ENCODE data around the gene ADAT2.
A peak's percentile ranks its signal among the peaks of the same experiment; 100 is the strongest.

ADAT2 gene

DNA sequence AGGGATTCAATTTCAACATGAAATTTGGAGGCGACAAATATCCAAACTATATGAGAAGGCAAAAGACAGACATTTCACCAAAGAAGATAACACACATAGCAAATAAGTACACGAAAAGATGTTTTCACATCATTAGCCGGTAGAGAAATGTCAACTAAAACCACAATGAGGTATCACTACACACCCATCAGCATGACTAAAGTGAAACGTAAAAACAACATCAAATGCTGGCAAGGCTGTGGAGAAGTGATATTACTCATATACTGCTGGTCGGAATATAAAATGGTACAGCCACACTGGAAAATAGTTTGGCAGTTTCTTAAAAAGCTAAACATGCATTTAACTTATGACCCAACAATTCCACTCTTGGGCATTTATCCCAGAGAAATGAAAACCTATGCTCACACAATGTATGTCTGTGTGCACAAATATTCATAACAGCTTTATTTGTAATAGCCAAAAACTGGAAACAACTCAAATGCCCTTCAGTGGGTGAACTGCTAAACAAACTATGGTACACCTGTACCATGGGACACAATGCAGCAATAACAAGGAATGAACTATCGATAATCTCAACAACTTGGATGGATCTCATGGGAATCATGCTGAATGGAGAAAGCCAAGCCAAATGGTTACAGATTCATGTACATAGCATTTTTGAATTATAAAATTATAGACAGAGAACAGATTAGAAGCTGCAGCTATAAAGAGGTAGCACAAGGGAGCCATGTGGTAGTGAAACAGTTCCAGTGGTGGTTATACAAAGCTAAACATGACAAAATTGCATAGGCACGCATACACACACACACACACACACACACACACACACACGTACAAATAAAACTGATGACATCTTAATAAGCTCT is 8.6 kb downstream of the ADAT2 start:
- DNase-seq (ENCODE audit: low read depth), result no peak

DNA sequence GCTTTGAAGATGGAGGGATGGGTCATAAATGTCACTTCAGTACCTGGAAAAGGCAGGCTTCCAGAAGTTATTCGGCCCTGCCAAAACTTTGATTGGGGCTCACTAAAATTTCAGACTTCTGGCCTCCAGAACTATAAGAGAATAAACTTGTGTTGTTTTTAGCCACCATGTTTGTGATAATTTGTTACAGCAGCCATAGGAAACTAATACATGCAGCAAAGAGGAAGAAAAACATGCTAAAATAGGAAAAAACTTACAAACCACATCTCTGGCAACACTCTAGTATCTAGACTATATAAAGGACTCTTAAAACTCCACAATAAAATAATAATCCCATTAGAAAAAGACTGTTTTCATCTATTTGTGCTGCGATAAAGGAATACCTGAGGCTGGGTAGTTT is 9.5 kb downstream of the ADAT2 start:
- DNase-seq (ENCODE audit: low read depth), result no peak

DNA sequence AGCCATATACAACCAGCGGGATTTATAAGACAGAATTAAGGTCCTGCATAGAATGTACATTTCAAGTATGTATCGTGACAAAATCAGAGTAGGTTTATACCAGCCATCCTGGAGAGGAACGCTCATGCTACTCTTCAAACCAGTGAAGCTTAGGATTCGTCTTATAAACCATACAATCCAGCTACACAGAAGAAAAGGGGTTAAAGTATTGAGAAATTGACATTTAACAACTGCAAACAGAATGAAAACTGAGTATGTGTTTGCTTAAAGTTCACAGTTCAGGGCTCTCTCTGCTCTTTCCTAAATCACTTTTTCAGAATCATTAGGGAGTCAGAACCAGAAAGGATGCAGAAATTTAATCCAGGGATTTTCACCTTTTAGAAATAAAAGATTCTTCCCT is 17.9 kb downstream of the ADAT2 start:
- no peak for DNase-seq (ENCODE audit: low read depth)

DNA sequence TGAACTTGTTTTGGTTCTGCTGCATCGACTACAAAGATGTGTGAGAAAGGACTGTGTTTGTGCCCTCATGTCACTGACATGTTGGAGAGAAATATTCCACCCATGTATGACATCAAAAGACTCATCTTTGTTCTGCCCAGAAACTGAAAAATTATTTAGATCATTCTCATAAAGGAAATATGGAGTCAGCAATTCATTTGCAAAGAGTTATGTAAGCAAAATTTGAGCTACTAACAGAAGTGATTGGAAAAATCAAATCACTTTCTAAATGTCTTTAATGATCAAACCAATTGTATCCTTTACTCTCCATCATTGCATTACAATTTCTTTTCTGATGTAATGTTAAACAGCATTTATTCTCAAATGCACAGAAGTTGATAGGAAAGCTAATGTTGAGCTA is 19.3 kb downstream of the ADAT2 start:
- DNase-seq (ENCODE audit: low read depth), result no peak

DNA sequence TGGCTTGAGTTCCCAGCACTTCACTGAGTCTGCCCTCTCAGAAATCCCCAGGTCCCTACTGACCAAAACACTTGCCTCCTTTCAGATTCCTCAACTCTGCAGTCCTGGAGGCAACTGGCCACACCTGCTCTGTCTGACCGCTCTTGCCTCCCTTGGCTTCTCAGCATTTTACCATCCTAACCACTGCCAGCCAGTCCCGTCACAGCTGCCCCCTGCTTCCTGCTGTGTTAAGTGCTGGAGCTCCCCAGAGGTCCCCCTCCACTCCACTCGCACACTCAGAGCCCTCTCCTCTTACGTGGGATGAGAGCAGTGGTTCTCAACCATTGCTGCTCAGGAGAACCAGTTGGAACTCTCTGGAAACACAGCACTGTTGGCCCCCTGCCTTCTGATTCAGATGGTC is 20.5 kb downstream of the ADAT2 start:
- no peak for DNase-seq (ENCODE audit: low read depth)

DNA sequence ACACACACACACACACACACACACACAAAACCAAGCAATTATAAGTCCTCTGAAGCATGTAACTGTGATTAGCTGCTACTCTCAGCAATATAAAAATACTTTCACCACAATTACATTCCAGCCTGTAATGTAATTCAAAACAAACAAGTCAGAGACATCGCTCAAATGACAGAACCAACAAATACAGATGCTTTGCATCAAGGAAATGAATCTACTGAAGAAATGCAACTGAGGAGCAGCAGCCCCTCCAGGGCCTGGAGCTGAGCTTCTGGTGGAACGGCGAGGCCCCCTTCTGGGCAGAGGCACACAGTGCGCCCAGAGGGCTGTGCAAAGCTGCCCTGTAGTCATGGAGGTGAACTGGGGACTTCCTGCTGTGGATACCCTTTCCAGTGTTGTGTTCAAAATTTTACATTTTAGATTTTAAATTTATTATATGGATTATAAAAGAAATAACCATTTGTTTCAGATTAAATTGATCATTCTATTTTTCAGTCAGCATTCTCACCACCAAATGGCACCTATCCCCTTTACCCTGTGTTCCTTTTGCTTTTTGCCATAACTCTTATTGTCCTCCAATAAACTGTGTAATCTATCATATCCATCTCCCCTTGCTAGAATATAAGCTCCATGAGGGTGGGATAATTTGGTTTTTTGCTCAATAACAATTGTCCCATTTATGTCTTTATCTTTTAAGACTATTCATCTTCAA is 23.2 kb downstream of the ADAT2 start:
- DNase-seq (ENCODE audit: low read depth), result no peak

DNA sequence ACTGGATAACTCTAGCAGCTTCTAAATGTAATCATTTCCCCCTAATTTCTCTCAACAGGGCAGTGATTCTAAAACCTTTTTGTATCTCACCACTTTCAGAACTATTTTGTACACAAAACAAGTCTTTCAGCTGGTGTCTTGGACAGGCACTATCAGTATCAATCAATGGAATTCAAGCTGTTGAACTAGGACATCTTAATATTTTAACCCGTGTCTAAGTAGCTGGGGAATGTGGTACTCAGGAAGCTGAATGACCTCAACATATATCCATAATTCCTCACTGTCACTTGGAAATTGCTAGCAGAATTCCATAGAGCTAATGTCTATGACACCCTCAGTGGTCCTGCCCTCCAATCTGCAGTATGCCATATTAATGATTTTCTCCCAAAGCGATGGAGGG is 24.5 kb downstream of the ADAT2 start:
- DNase-seq (ENCODE audit: low read depth), result no peak

DNA sequence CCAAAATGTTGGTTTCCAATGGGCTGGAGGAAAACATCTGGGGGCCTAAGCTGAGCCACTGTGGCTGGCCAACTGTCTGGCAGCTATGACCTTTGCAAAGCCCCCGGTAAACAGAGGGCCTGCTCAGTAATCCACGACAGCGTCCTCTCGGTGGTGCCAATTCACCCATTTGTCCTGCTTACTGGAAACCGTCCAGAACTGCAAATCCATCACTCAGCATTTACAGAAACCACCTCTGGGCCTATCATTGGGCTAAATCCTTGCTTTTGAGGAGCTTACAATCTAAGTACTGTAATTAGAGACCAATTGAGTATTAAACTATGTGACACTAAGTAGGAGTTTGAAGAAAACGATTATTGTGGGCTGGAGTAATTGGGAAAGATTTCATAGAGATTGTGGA is 31.0 kb downstream of the ADAT2 start:
- DNase-seq (ENCODE audit: low read depth), result no peak

DNA sequence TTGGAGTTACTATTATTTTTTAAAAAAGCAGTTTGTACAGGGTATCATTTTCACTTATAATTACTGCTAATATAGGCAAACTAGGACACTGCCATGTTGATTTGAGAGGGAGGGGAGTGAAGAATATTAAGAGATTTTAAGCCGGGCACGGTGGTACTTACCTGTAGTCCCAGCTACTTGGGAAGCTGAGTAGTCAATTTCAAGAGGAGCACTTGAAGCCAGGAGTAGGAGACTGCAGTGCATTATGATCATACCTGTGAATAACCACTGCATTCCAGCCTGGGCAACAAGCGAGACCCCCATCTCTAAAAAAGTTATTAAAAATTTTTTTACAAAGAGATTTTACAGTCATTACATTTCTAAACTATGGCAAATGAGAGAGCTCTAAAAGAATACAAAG is 35.7 kb downstream of the ADAT2 start:
- no peak for DNase-seq (ENCODE audit: low read depth)

DNA sequence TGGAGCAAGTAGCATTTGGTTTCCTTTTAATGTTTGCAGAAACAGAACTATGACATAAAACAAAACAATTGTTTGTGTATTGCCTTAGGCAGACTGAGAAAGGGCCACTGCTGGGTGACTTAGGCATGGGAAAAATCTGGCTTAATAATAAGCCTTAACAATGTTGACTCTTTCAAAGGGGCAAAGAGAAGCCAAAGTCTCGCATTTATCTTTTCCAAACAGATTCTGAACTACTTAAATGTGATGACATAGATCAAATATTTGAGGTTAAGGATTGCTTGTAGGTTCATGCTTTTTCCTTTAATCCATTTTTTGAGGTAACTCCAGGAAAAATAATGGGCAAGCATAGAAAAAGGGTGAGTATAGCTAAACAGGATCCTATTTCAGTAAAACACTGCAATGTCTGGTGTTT is 39.6 kb downstream of the ADAT2 start:
- DNase-seq (ENCODE audit: low read depth), result no peak

DNA sequence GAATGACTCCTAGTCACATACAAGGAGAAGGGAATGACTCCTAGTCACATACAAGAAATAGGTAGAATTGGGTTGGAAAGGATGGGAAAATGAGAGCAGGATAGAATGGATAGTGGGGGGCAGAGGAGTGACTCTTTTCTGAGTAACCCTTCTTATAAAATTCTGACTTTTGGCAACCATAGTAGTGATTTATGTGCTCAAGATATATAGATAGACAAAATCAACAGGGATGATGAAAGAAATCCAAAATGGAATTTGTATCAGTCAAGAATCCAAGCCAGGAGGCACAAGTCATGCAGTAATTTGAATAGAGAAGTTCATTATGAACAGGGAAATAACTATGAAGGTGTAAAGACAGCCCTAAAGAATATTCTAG is 41.7 kb downstream of the ADAT2 start:
- DNase-seq (ENCODE audit: low read depth), result no peak

DNA sequence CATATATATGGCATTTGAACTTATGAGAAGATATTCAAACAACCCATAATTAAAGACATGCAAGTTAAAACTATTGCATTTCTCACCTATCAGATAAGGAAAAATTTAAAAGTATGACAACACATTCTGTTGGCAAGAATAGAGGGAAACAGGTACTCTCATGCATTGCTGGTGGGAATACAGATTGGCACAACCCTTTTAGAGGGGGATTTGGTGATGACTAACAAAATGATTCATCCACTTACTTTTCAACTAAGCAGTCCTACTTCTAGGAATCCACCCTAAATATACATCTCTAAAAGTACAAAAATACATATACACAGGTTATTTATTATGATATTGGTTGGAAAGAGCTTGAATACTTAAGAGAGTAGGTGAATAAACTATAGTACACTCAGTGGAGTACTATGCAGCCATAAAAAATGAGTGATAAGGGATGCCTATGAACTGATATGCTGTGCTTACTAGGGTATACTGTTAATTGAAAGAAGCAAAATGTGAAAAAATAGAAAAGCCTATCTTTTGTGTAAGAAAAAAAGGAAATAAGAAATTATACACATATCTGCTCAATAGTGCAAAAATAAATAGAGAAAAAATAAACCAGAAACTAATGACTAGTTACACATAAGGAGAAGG is 42.2 kb downstream of the ADAT2 start:
- no peak for DNase-seq (ENCODE audit: low read depth)

DNA sequence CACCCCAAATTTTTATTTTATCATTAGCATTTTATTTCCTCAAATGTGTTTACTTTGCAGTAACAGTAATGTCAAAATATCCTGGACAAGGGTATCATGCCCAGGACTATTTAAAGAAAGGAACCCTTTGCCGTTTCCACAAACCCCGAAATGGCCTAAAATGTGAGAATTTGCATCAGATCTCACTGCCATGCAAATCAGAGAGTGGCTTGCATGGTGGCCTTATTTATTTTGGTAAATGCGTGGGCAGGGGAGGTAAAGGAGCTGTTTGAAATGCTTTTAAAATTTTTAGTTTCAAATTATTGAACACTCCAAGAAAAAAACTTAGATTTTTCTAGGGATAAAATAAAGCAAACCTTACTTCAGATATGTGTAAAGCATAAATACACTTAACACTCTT is 43.8 kb downstream of the ADAT2 start:
- no peak for DNase-seq (ENCODE audit: low read depth)

DNA sequence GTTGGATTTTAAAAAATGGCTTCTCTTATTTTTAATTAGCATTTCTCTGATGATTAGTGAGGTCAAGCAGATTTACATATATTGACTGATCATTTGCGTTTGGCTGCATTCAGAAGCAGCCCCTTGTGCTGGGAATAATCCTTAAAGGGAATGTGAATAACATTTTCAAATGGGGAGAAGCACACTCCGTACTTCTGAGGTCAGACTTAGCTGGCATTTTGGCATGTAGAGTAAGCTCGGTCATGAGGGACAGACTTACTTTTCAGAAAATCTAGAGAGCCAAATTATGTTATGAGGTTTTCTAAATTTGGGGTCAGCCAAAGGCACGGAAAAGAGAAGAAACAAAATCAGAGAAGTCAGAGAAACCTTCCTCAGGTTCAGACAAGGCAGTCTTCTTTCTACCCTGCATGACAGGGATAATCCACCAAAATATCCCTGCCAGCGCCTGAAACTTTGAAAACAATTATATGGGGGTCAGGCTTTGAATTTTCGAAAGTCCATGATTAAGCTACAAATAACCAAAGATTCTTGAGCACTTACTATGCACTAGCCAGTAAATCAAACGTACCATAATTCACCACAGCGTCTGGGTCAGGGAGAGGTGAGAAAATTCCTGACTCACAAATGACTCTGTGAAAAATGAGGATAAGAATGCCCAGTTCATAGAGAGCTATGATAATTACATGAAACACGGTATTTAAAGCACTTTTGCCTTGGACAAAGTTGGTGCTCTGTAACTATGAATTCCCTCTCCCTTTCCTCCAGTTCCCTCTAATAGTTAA is 44.9 kb downstream of the ADAT2 start:
- peak; percentile 31 for DNase-seq (ENCODE audit: low read depth)

DNA sequence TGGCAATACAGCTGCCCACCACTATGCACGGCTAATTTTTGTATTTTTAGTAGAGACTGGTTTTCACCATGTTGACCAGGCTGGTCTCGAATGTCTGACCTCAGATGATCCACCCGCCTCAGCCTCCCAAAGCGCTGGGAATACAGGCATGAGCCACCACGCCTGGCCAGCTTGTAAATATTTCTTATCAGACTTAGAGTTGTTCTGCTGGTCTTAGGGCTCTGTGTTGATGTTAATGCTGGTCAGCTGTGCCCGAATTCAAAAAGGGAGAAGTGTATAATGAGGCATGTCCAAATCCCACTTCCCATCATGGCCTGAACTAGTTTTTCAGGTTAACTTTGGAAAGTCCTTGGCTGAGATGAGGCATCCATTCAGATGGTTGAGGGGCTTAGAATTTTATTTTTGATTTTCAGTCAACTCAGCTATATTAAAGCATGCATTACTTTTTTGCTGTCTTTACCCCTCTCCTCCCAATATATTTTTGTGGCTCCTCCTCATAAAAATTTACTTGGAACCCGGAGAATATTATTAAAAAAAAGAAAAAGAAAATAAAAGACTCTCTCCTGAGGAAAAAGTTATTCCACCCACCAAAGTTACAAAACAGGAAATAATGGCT is 47.7 kb downstream of the ADAT2 start:
- no peak for DNase-seq (ENCODE audit: low read depth)

DNA sequence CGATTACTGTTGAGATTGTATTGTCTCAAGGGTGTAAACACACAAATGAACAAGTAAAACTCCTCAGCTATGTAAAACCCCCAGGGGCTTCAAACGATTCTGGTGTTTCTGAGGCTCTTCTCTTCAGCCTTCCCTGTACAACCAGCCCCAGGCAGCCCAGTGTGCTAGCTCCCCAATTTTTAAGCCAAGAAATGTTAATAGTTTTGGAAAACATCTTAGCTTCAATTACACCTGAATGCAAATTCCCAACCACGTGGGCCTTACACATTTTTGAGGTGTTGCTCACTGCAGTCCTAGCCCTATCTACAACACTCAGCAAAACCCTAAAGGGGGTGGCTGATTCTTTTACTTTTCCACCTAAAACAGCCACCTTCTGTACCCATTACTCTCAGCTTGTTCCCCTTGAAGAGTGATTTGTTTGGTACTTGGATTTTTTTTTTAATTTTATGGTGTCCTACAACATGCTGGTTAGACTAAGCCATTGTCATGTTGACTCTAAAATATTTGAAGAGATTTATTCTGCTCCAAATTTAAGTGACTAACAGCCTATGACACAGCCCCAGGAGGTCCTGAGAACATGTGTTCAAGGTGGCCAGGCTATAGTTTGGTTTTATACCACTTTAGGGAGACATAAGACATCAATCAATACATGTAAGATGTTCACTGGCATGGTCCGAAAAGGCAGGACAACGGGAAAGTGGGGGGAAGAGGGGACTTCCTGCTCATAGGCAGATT is 48.7 kb downstream of the ADAT2 start:
- no peak for DNase-seq (ENCODE audit: low read depth)

DNA sequence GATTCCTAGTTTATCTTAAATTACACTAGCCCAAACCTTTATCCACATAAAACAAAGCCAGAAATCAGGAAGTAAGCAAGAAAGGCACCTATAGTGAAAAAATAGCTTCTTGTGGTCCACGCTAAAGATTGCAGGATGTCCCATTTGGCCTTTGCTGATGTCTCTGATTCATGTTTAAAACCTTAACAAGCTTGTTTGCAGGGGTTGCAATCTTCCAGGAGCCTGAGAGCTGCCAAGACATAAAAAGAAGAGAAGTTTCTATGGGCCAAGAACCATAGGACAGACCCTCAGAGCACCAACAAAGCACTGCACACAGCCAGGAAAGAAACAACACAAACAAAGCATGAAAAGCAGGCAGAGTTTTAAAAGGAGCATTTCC is 49.4 kb downstream of the ADAT2 start:
- no peak for DNase-seq (ENCODE audit: low read depth)

DNA sequence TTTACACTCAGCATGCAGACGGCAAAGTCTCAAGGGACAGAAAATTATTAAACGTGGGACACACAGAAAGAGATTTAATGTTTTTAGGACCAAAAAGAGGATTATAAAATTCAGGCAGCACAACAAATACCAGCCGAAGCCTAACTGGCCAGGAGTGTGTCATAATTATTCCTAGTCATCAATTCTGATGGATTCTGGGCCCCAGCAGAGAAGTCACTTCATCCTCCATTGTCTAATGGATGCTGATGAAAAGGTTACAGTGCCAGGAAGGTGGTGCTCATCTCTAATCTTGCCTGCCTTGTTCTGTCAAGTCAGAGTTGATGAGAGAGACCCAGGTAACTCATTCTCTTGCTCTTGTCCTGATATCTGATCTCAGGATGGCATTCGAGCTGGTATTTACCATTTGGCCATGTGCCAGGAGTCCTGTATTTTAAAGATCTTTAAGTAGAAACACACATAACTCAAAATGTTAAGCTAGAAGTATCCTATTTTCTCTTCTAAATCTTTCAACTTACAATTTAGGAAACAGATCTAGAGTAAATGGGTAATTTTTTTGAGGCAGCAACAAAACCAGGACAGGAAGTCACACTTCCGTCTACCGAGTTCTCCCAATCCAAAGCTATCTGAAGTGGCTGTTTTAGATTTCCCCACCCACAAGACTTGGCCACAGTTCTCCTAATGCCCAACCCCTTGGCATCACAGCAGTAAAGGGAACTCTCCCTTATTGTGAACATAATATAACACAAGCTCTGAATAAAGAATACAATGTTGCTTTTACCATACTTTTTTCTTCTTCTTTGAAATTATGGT is 50.0 kb downstream of the ADAT2 start:
- DNase-seq (ENCODE audit: low read depth), result no peak

DNA sequence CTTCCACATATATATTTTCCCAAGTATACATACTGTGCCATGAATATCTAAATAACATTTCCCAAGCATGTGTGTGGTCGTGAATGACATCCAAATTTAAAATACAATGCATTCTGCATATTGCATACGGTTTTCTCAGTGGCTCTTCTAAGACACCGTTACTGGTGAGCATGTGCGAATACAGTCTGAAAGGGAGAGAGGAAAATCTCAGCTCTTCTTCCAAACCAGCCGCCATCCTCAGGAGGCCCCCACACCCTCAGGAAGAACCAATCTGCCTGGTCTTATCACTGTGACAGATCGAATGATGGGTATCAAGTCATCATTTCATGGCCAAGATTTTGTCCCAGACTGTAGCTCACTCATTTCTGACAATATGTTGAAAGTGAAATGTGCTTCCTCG is 50.7 kb downstream of the ADAT2 start:
- DNase-seq (ENCODE audit: low read depth), result no peak

DNA sequence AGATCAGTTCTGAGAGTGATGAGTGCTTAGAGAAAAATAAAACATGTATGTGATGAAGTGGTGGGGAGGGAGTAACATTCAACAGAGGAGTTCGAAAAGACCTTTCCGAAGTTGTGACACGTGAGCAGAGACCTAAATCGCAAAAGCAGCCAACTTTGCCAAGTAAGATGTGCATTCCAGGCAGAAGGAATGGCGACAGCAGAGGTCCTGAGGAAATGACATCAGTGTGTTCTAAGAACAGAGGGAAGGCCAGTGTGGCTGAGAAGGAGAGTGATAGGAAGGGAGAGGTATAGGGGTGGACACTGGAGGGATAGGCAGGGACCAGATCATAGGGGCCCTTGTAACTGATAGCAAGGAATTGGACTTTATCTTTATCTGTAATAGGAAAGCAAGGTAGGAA is 51.3 kb downstream of the ADAT2 start:
- no peak for DNase-seq (ENCODE audit: low read depth)
